PC-3 (cell line): ENCODE measurements around the gene GPC6. TPM values are rescaled to one million over a fixed set of nuclear protein-coding genes. Genes with fewer than 3 reads are reported as not detected.

Experiments
- ATAC-seq: fragments of 200-7000 bp; cut with Tn5 transposase; 2 replicates; pipeline ENCODE4 v1.9.1; 2020; ENCODE audit warnings: mild to moderate bottlenecking, moderate library complexity
- BruUV-seq: library from RNA; stranded (reverse); fragments of 400-500 nt; replicated peaks from 2 replicates; lab custom pipeline; 2021; lab: Mats Ljungman, UMichigan
- CTCF ChIA-PET: fragments of 300-600 bp; sonication (Branson Sonifier 250); formaldehyde crosslinking; loops from one replicate; lab custom pipeline; 2022; ENCODE audit warnings: antibody characterized with exemption; lab: Charles Lee
- POLR2A ChIA-PET: fragments of 300-600 bp; sonication (Branson Sonifier 250); formaldehyde crosslinking; loops from one replicate; lab custom pipeline; 2022; ENCODE audit warnings: antibody characterized with exemption; ENCODE audit not compliant: unreplicated experiment; lab: Charles Lee
- DNase-seq: peaks from one replicate; pipeline ENCODE4 v3.0.0-alpha.2; 2015
- H2AFZ ChIP-seq: fragments of 300-600 bp; sonication (generic); 2 replicates; pipeline ENCODE4 v1.6.0; 2016; ENCODE audit warnings: antibody characterized with exemption, low read length
- H3F3A ChIP-seq: fragments of 300-600 bp; sonication (generic); one replicate; pipeline ENCODE4 v1.6.0; 2017; ENCODE audit warnings: antibody characterized with exemption, low read length, control low read depth, mild to moderate bottlenecking; ENCODE audit not compliant: unreplicated experiment
- H3K27ac ChIP-seq: fragments of 300-600 bp; sonication (generic); 2 replicates; pipeline ENCODE4 v1.5.1; 2016; ENCODE audit warnings: mild to moderate bottlenecking, low read length
- H3K27me3 ChIP-seq: fragments of 300-600 bp; sonication (generic); 2 replicates; pipeline ENCODE4 v1.6.1; 2016; ENCODE audit warnings: low read length, mixed read lengths
- H3K36me3 ChIP-seq: fragments of 300-600 bp; sonication (generic); 2 replicates; pipeline ENCODE4 v1.6.1; 2016; ENCODE audit warnings: low read depth, mixed run types, low read length, mixed read lengths
- H3K4me1 ChIP-seq: fragments of 300-600 bp; sonication (generic); 2 replicates; pipeline ENCODE4 v1.5.1; 2016; ENCODE audit warnings: low read length; ENCODE audit not compliant: insufficient read depth
- H3K4me2 ChIP-seq: fragments of 300-600 bp; sonication (generic); 2 replicates; pipeline ENCODE4 v1.6.0; 2016; ENCODE audit warnings: low read length
- H3K4me3 ChIP-seq: fragments of 300-600 bp; sonication (generic); 2 replicates; pipeline ENCODE4 v1.5.1; 2016; ENCODE audit warnings: mild to moderate bottlenecking, low read length, mixed read lengths
- H3K79me2 ChIP-seq: fragments of 300-600 bp; sonication (generic); 2 replicates; pipeline ENCODE4 v1.6.1; 2017; ENCODE audit warnings: low read length, mixed read lengths
- H3K9ac ChIP-seq: fragments of 300-600 bp; sonication (generic); 2 replicates; pipeline ENCODE4 v1.6.0; 2016; ENCODE audit warnings: mild to moderate bottlenecking, low read length
- H3K9me2 ChIP-seq: fragments of 300-600 bp; sonication (generic); replicated peaks from 2 replicates; pipeline ENCODE4 v1.6.1; 2016; ENCODE audit warnings: mixed run types, low read length, mixed read lengths
- H3K9me3 ChIP-seq: fragments of 300-600 bp; sonication (generic); 2 replicates; pipeline ENCODE4 v1.6.1; 2016; ENCODE audit warnings: low read length, mixed read lengths
- H4K20me1 ChIP-seq: fragments of 300-600 bp; sonication (generic); 2 replicates; pipeline ENCODE4 v1.6.1; 2016; ENCODE audit warnings: low read length, mixed read lengths
- EZH2 ChIP-seq: fragments of 300-600 bp; sonication (generic); IDR thresholded peaks from one replicate; pipeline ENCODE4 v1.6.1; 2017; ENCODE audit warnings: antibody characterized with exemption, mild to moderate bottlenecking, low read length; ENCODE audit not compliant: unreplicated experiment
- EZH2phosphoT487 ChIP-seq: fragments of 300-600 bp; sonication (generic); IDR thresholded peaks from 2 replicates; pipeline ENCODE4 v1.6.1; 2018; ENCODE audit warnings: mild to moderate bottlenecking, antibody characterized with exemption, low read length, borderline replicate concordance
- intact Hi-C: fragments of 100-400 bp; cut with micrococcal nuclease; formaldehyde crosslinking; loops from 2 replicates; pipeline ENCODE4 v1.9.0; 2023
- total RNA-seq: library from RNA; depleted of rRNA; stranded (reverse); fragments of >200 nt; gene quantifications from 2 replicates; pipeline ENCODE4 v1.2.3, GENCODE V29; 2014
- TF ChIP-seq, protein P1 (sequence below): fragments of 300-600 bp; sonication (generic); conservative IDR thresholded peaks from 2 replicates; pipeline ENCODE4 v1.5.1; 2017; ENCODE audit warnings: antibody characterized with exemption, low read depth, mild to moderate bottlenecking, low read length

The GPC6 gene
- total RNA-seq, 1 experiment from 2014 or later, result 3.5 TPM

DNA sequence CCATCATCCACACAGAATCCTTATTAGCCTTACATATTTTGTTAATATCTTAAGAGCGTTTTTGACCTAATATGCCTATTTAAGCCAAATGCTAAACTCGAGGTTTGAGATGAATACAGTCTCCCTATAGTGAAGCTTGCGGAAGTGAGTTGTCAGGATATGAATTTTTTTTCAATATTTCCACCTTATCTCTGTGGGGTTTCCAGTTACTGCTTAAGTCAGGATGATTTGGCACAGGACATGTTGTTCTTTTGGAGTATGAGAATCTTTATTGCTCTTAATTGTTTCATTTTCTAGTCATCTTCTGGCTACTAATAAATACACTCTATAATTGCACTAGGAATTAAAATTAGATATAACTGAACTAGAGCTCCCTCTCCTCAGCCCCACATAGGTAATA lies 44.2 kb upstream of the GPC6 start:
- no peaks in the 10 kb centered on the region for H3K4me1 ChIP-seq
- no TSS peak for BruUV-seq
- no peaks in the 10 kb centered on the region for H3K27me3 ChIP-seq
- H3F3A ChIP-seq, result no peaks in the 10 kb centered on the region
- H3K9me3 ChIP-seq, result no peaks in the 10 kb centered on the region
- CTCF ChIA-PET, result no interaction called here
- POLR2A ChIA-PET, result no interaction called here
- no peak overlapping the region for H2AFZ ChIP-seq
- ATAC-seq (no peak), DNase-seq (no peak)
- H3K9me2 ChIP-seq, result no peaks in the 10 kb centered on the region
- no peaks in the 10 kb centered on the region for H4K20me1 ChIP-seq
- H3K79me2 ChIP-seq, result no peaks in the 10 kb centered on the region
- no peaks in the 10 kb centered on the region for H3K36me3 ChIP-seq
- no peak overlapping the region for H3K4me3 ChIP-seq
- H3K27ac ChIP-seq, result no peak overlapping the region
- TF ChIP-seq, protein P1, sequence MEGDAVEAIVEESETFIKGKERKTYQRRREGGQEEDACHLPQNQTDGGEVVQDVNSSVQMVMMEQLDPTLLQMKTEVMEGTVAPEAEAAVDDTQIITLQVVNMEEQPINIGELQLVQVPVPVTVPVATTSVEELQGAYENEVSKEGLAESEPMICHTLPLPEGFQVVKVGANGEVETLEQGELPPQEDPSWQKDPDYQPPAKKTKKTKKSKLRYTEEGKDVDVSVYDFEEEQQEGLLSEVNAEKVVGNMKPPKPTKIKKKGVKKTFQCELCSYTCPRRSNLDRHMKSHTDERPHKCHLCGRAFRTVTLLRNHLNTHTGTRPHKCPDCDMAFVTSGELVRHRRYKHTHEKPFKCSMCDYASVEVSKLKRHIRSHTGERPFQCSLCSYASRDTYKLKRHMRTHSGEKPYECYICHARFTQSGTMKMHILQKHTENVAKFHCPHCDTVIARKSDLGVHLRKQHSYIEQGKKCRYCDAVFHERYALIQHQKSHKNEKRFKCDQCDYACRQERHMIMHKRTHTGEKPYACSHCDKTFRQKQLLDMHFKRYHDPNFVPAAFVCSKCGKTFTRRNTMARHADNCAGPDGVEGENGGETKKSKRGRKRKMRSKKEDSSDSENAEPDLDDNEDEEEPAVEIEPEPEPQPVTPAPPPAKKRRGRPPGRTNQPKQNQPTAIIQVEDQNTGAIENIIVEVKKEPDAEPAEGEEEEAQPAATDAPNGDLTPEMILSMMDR, result no peak
- TF ChIP-seq EZH2phosphoT487, result no peak
- TF ChIP-seq EZH2, result no peak
- no peak overlapping the region for H3K4me2 ChIP-seq
- H3K9ac ChIP-seq, result no peak overlapping the region
- intact Hi-C loops, result no loop called here

GRCh38 chr13:93183302-93183701 lies 43.3 kb upstream of the GPC6 start:
- BruUV-seq, result no TSS peak
- Histone ChIP-seq H3K27me3 (no peaks in the 10 kb centered on the region), H3K4me1 (no peaks in the 10 kb centered on the region), H2AFZ (no peak overlapping the region), H3K79me2 (no peaks in the 10 kb centered on the region), H3K9me3 (no peaks in the 10 kb centered on the region), H3K4me3 (no peak overlapping the region), H4K20me1 (no peaks in the 10 kb centered on the region), H3K9me2 (no peaks in the 10 kb centered on the region), H3F3A (no peaks in the 10 kb centered on the region), H3K9ac (no peak overlapping the region), H3K27ac (no peak overlapping the region), H3K36me3 (no peaks in the 10 kb centered on the region), H3K4me2 (no peak overlapping the region)
- TF ChIP-seq, protein P1, result peak; percentile 17; the same call in 1 of the 2 replicates
- TF ChIP-seq EZH2phosphoT487, result no peak
- CTCF ChIA-PET, result no interaction called here
- POLR2A ChIA-PET, result no interaction called here
- intact Hi-C loops, result no loop called here
- DNase-seq, result no peak
- no peak for ATAC-seq

DNA sequence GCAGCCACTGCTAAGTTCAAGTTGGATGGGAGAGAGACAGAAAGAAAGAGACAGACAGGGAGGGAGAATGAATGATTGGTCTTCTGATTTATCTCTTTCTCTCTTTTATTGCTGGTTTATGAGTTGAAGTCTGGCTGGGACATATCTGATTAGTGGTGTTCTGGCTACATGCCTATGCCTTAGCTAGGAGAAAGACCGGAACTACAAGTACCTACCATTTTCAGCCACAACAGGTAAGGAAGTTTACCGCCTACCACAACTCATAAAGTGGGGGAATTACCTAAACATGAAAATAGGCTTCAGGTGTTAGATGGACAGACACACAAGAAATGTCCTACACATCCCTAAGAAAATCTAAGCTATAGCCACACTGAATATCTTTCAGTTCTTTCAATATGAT lies 36.6 kb upstream of the GPC6 start:
- no peaks in the 10 kb centered on the region for H3K9me2 ChIP-seq
- H3K4me2 ChIP-seq, result no peak overlapping the region
- H4K20me1 ChIP-seq, result no peaks in the 10 kb centered on the region
- no peaks in the 10 kb centered on the region for H3K4me1 ChIP-seq
- no peaks in the 10 kb centered on the region for H3K9me3 ChIP-seq
- BruUV-seq, result no TSS peak
- POLR2A ChIA-PET, result no interaction called here
- H3K4me3 ChIP-seq, result no peak overlapping the region
- TF ChIP-seq EZH2phosphoT487, result no peak
- no peak for TF ChIP-seq EZH2
- TF ChIP-seq, protein P1, result no peak
- H3K36me3 ChIP-seq, result no peaks in the 10 kb centered on the region
- H2AFZ ChIP-seq, result no peak overlapping the region
- H3K9ac ChIP-seq, result no peak overlapping the region
- H3K79me2 ChIP-seq, result no peaks in the 10 kb centered on the region
- DNase-seq (no peak), ATAC-seq (no peak)
- no peak overlapping the region for H3K27ac ChIP-seq
- no peaks in the 10 kb centered on the region for H3F3A ChIP-seq
- CTCF ChIA-PET, result no interaction called here
- H3K27me3 ChIP-seq, result no peaks in the 10 kb centered on the region
- intact Hi-C loops, result no loop called here
